Measurements from ENCODE around the gene LAMTOR5.
"Not testable (repeated sequence)": the region's sequence is repeated elsewhere in the genome, so short reads cannot be mapped to it uniquely, and the experiment has no call there.

The LAMTOR5 gene

GRCh38 chr1:110407260-110408210 lies at the start of gene LAMTOR5:
TSS of gene LAMTOR5 (minus strand) at chr1:110407694. CDS start at chr1:110407620, 74 bp downstream.
- DNase-seq: peak; percentile 88 to 92

- no peak for DNase-seq
These were observed 49.7 kb upstream of the LAMTOR5 start for GRCh38 chr1:110457206-110457605.

GRCh38 chr1:110455151-110455550 lies 47.7 kb upstream of the LAMTOR5 start:
- no peak for DNase-seq

GRCh38 chr1:110454328-110454727 lies 46.8 kb upstream of the LAMTOR5 start:
- no peak for DNase-seq

- DNase-seq: no peak
These were observed 46.3 kb upstream of the LAMTOR5 start for GRCh38 chr1:110453829-110454228.

GRCh38 chr1:110452330-110452729 lies 44.8 kb upstream of the LAMTOR5 start:
- DNase-seq: no peak

GRCh38 chr1:110450929-110451328 lies 43.4 kb upstream of the LAMTOR5 start, which contains the start of gene PROK1:
TSS of gene PROK1 (plus strand) at chr1:110451149. CDS start at chr1:110451217, 68 bp downstream.
- no peak for DNase-seq

- DNase-seq: no peak
These were observed 42.5 kb upstream of the LAMTOR5 start for GRCh38 chr1:110449661-110450651.

GRCh38 chr1:110444561-110444960 lies 37.1 kb upstream of the LAMTOR5 start:
- no peak for DNase-seq

- no peak for DNase-seq
These were observed 36.0 kb upstream of the LAMTOR5 start for GRCh38 chr1:110443451-110443850.

GRCh38 chr1:110441888-110442287 lies 34.4 kb upstream of the LAMTOR5 start:
- no peak for DNase-seq

GRCh38 chr1:110440877-110441276 lies 33.4 kb upstream of the LAMTOR5 start:
- DNase-seq: no peak

- not testable (repeated sequence) for DNase-seq
These were observed 32.4 kb upstream of the LAMTOR5 start for GRCh38 chr1:110439873-110440272.

- no peak for DNase-seq
These were observed 31.4 kb upstream of the LAMTOR5 start for GRCh38 chr1:110438893-110439292.

GRCh38 chr1:110437645-110438299 lies 30.3 kb upstream of the LAMTOR5 start:
- not testable (repeated sequence) for DNase-seq

- no peak for DNase-seq
These were observed 29.1 kb upstream of the LAMTOR5 start for GRCh38 chr1:110436635-110437034.

- no peak for DNase-seq
These were observed 27.5 kb upstream of the LAMTOR5 start for GRCh38 chr1:110434946-110435345.

- DNase-seq: peak; percentile 43 to 65
These were observed 26.3 kb upstream of the LAMTOR5 start for GRCh38 chr1:110433803-110434202.

- no peak for DNase-seq
These were observed 25.7 kb upstream of the LAMTOR5 start for GRCh38 chr1:110433213-110433612.

GRCh38 chr1:110430901-110431300 lies 23.4 kb upstream of the LAMTOR5 start:
- no peak for DNase-seq

GRCh38 chr1:110430366-110430765 lies 22.9 kb upstream of the LAMTOR5 start:
- DNase-seq: no peak

- DNase-seq: no peak
These were observed 21.5 kb upstream of the LAMTOR5 start for GRCh38 chr1:110428946-110429345.

GRCh38 chr1:110426854-110427253 lies 19.4 kb upstream of the LAMTOR5 start:
- no peak for DNase-seq
